HG02840 (cell line): ENCODE data around the gene RYR2.
"Not testable (repeated sequence)": the region's sequence is repeated elsewhere in the genome, so short reads cannot be mapped to it uniquely, and the experiment has no call there.

Source experiments
- ATAC-seq: cut with Tn5 transposase; IDR thresholded peaks from one replicate; pipeline ENCODE4 v1.9.1; 2021; ENCODE audit warnings: mild to moderate bottlenecking, moderate library complexity, moderate number of reproducible peaks; ENCODE audit not compliant: unreplicated experiment, low FRiP score

Gene RYR2

DNA sequence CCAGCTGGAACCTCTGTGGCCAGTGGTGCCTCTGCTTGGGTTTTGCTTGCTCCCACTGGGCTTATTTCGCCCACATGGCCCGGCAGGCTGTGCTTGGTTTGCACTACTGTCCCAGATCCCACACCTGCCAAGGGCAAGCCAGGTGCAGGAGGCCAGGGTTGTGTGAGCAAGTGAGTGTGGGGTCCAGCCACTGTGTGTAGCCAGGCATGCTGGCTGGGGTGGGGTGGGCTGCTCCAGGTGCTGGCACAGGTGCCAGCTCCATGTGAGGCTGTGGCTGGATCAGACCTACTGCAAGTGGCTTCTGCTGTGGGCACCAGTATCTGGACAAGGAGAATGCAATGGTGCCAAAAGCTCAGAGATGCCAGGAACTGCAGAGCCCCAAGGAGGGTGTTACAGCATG, 28.5 kb downstream of the RYR2 start:
- ATAC-seq = no peak

DNA sequence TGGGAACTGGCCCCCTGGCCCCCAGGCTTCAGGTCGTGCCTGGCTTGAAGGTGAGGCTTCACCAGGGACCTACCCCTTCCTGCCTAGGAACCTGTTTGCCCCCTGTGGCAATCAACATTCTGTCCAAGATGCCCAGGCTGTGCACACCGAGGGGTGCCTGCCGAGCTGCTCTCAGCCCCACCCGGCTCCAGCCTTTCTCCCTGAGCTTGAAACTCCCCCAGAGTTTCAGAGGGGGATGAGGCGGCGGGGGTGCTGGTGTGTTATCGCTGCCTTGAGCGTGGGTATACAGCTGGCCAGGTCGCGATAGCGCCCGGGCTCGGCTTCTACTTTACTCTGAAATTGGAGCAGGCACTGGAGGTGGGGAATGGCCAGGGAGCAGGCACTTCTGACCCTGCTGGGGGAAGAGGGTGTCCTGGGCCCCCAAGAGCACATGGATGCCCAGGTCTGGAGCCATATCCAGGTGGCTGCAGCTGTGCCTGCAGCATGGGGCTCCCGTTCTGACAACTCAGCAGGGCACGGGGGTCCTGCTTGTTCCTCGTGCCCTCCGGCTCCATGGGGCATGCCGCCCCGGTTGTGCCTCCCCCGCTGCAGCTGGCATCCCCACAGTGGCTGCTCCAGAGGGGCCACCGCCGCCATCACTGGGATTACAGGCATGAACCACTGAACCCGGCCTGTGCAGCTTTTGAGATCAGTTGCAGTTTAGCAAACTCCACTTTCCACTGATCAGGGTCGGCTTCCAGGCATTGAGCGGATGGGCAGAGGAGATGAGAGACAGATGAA, 29.8 kb downstream of the RYR2 start:
- no peak for ATAC-seq

DNA sequence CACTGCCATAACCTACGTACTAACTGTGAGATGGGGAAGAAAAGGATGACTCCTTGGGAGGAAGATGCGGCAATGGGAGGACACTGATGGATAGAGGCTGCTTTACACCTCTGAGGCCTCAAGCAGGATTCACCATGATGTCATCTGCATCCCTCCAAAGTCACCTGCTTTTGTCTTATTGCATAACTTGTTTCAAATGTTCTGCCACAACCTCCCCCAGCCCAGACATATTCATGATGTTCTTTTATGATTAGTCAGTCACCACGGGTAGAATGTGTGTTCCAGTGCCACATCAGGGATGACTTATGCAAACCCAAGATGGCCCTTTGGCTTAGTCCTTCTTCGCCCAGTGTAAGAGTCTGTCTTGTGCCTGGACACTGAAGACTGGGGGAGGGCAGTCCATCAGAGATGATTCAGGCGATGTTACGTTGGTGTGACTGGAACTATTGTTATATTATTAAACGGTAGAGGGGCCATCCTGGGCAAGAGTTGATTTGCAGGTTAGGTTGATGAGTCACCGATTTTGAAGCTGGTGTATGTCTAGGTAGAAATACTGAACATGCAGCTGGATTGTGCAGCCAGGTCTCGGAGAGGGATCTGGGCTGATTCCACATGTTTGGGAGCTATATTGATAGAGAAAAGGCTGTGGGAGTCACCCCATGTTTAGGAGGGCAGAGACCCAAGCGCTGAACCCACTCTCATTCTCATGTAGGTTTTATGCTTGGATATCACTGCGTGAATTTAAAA, 32.6 kb downstream of the RYR2 start:
- no peak for ATAC-seq

DNA sequence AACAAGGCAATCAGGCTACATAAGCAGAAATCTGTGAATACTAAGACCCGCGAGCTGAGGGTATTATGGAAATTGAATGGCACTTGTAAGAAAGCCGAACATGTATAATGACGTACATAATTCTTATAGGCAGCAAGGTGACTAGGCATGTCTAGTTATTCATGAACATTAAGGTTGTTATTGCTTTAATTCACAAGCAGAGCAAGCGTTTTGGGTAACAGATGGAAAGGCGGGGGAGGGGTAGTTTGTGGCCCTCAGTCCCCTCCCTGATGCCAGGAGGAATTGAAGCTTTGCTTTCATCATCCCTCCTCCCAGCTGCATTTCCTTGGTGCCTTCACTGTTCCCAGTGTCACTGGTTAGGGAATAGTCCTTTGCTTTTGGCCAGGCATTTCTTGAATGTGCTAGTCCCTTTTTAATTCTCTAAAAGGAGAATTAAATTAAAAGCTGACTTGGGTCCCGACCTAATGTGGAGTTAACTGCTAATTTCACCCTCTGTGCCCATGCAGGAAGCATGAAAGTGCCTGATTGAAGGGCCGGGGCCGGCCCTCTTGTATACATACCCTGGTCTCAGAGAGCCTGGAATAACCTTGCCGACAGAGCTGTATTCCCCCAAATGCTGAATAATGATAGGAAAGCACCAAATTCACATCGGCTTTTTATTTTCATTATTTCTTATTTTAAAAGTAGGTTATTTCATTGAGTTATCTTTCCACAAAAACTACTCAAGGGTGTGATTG, 42.5 kb downstream of the RYR2 start:
- ATAC-seq = no peak

DNA sequence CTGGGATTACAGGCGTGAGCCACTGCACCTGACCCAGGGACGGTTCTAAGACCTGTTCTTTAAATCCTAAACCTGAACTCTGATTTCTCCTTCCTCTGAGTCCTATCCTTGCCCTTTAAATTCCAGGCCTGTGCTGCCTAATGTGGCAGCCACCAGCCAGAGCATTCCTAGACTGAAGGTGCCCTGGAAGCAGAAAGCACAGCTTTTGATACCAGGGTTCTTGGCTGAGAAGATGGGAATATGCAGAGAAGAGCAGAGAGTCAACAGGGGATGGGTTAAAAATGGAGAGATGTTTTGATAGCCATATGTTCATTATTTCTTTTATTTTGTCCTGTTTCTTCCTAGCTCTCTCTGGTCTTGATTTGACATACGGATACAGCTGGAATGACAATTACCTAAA, 49.7 kb downstream of the RYR2 start:
- no peak for ATAC-seq

DNA sequence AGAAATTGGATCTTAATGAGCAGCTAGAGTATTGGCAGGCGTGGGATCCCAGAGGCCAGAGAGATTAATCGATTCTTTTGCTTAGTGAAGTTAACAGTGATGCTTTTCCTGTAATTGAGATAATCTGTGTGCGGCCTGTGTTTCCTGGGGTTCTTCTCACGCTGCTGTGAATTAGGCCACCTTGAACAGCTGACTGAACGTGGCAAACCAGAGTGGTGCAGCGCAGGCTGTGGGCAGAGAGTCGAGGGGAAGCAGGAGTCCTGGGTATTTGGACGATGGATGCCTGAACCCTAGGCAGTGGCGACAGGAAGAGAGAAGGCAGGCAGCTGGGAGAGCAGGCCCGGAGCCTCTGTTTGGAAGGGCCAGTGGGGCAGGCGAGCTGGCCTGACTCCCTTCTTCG, 51.7 kb downstream of the RYR2 start:
- no peak for ATAC-seq

DNA sequence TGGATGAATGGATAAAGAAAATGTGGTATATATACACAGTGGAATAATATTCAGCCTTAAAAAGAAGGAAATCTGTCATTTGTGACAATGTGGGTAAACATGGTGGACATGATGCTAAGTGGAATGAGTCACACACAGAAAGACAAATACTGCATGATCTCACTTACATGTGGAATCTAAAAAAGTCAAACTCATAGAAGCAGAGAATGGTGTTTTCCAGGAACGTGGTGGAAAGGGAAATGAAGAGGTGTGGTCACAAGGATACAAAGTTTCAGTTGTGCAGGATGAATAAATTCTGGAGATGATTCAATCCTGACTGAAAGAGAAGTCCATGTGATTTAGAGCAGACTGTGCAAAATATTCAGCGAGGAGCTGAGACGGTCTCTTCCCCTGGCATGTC, 56.6 kb downstream of the RYR2 start:
- ATAC-seq = no peak

DNA sequence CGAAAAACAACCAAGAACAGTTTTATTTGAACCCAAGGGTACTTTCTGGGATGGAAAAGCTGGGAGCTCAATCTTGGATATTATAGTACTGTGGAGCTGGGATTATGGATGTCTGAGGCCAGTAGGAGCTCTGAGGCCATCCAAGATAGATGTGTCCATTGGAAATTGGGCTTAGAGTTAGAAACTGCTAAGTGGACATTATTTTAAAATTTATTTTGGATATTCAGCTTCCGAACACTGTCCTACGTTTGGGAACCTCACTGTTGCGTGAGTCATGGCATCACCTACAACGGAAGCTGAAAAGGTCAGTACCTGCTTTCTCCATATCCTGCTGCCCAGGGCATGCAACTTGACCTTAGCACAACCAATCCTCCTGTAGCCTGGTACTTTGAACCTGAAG, 61.0 kb downstream of the RYR2 start:
- ATAC-seq = no peak

DNA sequence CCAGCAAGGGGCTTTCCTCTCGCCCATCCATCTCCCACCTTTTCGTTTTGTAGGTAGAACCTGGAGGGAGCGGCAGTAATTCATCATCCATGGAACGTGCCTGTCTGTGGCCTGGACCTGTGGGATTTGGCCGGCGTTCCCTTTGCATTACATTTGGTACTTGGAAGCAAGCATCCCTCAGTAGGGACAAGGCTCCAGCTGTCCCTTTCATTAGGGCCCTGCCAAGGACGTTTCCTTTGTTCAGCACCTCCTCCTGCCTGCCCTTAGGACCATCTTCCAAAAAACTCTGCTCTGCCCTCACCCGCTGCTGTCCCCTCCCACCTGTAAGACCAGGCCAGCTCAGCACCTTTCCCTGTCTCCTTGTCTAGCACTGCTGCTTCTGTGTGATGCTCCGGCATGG, 62.1 kb downstream of the RYR2 start:
- no peak for ATAC-seq

DNA sequence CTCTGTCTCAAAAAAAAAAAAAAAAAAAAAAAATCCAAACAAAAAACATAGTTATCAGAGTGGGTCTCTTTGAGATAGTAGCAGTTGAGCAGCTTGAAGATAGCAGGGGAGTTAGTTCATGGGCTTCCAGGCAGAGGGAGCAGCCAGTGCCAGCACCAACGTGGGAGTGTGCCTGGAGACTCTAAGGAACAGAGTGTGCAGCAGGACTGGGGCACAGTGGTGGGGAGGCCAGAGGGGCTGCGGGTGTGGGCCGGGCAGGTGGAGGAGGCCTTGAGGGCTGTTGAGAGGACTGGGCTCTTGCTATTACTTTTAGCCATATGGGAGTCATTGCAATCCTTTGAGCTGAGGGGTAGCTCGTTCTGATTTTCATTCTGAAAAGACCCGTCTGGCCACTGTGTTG, 63.8 kb downstream of the RYR2 start:
- no peak for ATAC-seq

DNA sequence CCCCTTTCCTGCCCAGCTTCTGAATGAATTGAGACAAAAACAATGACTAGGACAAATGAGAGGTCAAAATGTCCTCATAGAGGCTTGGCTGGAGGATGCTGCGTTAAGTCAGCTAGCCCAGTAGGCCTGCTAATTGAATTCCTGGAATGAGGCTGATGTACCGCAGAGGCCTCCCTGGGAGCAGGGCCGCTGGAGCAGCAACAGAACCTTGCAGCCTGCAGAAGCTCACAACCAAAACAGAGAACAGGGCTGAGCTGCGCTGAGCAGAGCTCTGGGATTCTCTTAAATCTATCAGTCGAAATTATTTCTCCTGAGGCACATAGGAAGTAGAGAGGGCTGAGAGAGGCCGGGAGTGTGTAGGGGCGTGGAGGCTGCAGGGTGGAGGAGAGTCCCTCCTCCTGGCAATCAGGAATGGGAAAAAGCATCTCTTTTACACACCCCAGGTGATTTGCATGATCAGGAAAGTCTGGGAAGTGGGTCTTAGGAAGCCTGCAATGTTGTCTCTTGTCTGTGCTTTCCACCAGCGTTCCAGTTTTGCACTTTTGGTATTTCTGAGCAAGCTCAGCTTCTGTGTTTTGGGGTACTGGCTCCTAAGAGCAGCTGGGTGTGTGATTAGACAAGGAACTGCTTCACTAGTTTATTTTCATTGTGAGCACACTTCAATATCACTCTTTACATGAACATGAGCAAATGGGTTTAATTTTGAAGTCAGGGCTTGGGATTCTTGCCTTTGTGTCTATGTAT, 66.5 kb downstream of the RYR2 start:
- ATAC-seq = no peak

DNA sequence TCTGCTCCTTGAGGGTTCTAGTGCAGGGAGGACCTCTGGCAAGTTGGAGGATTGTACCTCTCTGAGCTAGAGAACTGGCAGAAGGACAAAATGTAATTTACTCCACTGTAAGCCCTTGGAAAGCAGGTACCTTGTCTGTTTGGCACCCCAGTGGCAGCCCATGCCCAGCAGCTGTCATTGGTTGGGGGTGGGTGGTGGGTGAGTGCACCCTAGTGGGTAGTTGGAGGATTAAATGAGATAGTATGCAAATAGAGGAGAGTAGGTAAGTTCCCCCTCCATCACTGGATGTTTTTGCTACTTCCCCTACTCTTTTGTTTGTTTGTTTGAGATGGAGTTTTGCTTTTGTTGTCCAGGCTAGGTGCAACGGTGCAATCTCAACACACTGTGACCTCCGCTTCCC, 69.8 kb downstream of the RYR2 start:
- no peak for ATAC-seq

DNA sequence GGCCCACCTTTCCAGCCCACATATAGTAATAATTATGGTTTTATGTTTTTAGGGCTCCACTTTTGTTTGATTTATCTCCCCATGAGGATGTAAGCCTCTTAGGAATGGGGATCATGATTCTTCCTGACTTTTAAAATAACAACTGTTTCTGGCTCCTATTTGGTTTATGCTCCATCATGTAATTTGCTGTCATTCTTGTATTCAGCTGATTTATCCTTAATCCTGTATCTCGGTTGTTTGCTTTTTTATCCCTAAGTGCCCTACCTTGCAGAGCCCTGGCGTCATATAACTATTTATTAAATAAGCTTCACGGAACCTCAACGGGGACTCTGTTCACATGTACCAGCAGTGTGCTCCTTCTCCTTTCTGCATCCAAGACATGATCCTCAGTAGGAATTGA, 70.7 kb downstream of the RYR2 start:
- no peak for ATAC-seq

DNA sequence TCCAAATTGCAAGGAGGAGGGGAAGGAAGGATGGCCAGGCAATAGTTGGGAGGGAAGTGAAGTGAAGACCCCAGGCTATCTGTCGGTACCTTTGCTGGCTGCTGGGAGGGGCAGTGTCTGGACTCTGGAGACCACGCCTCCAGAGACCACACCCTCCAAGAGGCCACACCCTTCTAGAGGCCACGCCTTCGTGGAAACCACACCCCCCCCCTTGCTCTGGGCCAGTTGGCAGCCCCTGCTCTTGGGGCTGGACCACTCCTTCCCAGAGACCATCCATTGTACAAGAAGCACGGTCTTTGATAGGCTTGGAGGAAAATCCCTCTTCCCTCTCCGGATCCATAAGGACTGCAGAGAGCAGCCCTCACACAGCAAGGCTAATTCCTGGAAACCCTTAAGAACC, 73.1 kb downstream of the RYR2 start:
- no peak for ATAC-seq

DNA sequence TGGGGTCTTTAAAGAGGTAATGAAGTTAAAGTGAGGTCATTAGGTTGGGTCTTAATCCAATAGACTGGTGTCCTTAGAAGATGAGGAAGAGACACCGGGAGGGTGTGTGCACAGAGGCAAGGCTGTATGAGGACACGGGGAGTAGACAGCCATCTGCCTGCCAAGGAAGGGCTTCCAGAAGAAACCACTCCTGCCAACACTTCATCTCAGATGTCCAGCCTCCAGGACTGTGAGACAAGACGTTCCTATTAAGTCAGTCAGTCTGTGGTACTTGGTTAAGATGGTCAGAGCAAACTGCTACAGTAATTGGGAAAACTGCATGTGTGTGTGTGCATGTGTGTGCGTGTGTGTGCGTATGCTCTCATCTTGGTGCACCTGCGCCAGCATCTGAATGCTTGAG, 77.1 kb downstream of the RYR2 start:
- no peak for ATAC-seq

DNA sequence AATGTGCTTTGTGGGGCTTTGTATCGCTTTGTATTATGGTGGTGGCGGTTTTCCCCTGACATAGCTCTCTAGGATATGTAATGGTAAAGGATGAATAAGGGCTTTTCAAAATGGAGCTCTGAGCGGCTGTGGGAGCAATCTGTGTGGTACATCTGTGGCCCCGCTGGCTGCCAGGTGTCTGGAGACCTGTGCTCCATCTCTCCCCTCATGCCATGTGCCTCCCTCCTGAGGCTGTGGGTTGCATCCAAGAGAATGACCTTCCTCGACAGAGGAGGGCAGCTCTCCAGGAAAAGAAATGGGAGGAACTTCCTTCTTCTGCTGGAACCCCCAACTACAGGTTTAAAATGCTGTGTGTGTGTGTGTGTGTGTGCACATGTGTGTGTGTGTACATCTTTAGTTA, 78.7 kb downstream of the RYR2 start:
- ATAC-seq = no peak

DNA sequence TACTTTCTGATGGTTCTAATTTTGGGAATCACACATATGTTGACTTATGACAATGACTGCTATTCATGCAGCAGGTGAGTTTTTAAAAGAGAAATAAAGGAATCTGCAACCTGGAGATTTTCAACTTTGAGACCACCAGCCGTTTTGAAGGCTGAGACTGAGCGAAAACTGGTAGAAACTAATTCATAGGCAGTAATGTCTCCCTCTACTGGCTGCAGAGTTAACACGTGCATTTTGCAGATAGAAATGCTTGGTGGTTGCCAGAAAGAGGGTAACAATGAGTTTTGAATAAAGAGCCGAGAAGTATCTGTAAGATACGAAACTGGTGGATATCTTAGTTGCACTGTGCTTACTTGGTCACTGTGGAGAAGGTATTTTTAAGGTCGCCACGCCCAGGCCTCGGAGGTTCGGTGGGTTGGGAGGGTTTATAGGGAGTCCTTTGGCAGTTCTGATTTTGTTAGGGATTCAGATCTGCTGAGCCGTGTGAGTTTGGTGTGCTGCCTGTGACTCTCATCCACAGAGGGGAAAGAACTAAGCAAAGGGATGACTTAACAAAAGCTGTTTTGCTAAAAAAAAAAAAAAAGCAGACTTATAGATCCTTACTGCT, 83.0 kb downstream of the RYR2 start:
- ATAC-seq = no peak

DNA sequence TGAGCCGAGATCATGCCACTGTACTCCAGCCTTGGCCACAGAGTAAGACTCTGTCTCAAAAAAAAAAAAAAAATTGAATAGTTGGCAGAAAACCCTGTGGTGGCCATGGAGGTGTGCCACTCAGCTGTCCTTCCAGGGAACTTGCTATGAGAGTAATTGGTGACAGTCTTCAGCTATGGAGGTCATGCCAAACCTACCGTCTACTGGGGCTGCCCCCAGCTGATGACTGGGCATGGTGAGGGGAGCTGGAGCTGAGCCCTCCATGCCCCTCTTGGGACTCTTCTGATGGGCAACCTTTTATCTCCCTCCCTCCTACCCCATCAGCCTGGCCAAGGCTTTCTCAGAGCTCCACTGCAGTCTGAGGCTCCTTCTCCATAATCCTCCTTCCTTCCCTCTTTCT, 84.2 kb downstream of the RYR2 start:
- no peak for ATAC-seq

DNA sequence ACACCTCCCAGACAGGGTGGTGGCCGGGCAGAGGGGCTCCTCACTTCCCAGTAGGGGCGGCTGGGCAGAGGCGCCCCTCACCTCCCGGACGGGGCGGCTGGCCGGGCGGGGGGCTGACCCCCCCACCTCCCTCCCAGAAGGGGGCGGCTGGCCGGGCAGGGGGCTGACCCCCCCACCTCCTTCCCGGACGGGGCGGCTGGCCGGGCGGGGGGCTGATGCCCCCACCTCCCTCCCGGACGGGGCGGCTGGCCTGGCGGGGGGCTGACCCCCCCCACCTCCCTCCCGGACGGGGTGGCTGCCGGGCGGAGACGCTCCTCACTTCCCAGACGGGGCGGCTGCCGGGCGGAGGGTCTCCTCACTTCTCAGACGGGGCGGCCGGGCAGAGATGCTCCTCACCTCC, 85.3 kb downstream of the RYR2 start:
- not testable (repeated sequence) for ATAC-seq

DNA sequence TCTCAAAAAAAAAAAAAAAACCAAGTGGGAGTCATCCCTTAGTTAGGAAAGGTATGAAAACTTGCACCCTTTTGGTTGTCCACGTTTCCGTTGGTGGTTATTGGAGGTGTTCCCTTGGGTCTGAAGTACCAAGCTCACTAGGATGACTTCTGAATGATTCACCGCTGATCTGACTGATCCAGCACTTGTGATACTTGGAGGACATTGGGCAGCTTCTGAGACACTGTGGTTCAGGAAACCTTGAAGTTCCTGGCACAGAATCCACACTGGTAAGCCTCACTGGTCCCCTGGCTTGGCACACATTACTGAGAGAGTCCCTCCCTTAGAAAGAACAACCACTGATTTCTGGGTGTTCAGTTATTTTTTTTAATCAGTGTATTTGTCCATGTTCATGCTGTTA, 91.9 kb downstream of the RYR2 start:
- no peak for ATAC-seq
